Diencephalon (tissue), 1 donor: ENCODE results near the gene ZER1. TPM values are rescaled to one million over a fixed set of nuclear protein-coding genes. Genes with fewer than 3 reads are reported as not detected.

Experiments
- small RNA-seq: library from RNA; depleted of rRNA; stranded (forward); fragments of <200 nt; gene quantifications from one replicate; pipeline ENCODE3, GENCODE V24; 2014
- total RNA-seq: library from RNA; depleted of rRNA; stranded (reverse); fragments of >200 nt; gene quantifications from one replicate; pipeline ENCODE4 v1.2.3, GENCODE V29; 2014

Gene ZER1
- 34.8 TPM for total RNA-seq

GRCh38 chr9:128771745-128772519 is at the start of gene ZER1:
TSS of gene ZER1 (minus strand) at chr9:128771927. CDS start at chr9:128755565, 16,362 bp downstream.

DNA sequence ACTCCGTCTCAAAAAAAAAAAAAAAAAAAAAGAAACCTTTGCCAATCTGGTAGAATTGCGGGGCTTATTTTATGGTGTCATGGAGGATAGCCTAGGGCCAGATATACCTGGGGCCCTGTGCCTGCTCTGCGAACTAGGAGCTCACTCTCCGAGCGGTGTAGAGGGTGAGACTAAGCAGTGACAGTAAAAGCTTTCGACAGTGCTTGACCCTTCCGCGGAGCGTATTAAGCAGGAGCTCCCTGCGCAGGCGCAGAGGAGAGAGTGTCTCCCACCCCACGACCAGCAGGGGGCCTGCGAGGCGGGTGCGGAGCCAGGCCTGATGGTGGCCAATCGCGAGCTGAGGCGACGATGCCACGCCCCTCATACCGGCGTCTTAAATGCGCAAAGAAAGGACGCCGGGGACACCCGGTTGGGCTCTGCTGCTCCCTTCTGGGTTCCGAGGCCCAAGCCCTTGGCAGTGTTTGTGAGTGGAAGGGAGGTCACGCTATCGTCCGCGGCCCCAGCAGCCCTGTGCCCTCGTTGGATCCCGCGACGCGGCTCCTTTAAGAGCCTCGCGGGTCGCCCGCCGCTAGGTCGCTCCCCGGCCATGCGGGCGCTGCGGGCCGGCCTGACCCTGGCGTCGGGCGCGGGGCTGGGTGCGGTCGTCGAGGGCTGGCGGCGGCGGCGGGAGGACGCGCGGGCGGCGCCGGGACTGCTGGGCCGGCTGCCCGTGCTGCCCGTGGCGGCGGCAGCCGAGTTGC is 46.5 kb upstream of the ZER1 start, which contains the start of gene ENDOG:
TSS of gene ENDOG (plus strand) at position 402 of the 740 bp plus-strand sequence. CDS start at position 587, 185 bp downstream.

GRCh38 chr9:128786681-128787601 is 15.2 kb upstream of the ZER1 start, which contains the start of gene TBC1D13:
TSS of gene TBC1D13 (plus strand) at chr9:128787253. CDS start at chr9:128787354, 101 bp downstream.

DNA sequence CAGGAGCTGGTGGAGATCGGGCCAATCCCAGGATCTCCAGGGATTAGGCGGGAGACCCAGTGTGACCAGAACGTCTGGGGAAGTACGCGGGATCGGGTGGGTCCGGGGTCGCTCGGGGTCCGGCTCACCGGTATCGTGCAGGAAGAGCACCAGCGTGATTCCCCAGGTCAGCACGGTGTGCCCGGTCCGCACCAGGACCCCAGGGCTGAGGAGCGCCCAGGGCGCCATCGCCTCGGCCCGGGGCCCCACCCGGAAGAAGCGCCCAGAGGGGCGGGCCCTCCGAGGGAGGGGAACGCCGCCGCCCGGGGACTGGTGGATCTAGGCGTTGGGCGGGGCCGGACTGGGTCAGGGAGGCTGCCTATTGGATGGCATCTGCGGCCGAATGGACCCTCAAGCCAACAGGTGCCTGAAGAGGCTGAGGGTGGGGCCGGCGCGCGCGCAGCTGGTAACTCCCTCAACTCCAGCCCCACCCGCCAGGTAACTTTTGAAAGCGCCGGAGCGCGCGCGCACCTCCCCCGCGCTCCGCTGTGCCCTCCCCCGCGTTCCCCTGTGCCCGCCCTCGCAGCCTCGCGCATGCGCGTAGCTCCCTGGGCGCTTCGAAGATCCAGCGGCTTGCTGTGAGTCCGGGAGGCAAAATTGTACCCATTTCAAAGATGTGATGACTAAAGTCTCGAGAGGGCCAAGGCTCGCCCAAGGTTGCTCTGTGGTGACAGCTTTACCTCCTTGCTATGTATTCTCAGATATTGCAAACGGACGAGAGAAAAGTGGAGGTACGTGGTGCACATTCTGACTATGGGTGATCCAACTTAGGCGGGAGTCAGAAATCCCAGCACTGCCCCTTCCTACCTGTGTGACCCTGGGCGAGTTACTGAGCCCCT is 47.6 kb downstream of the ZER1 start, which contains the start of gene ZDHHC12:
TSS of gene ZDHHC12 (minus strand) at position 262 of the 878 bp plus-strand sequence. CDS start at position 228, 34 bp downstream.

DNA sequence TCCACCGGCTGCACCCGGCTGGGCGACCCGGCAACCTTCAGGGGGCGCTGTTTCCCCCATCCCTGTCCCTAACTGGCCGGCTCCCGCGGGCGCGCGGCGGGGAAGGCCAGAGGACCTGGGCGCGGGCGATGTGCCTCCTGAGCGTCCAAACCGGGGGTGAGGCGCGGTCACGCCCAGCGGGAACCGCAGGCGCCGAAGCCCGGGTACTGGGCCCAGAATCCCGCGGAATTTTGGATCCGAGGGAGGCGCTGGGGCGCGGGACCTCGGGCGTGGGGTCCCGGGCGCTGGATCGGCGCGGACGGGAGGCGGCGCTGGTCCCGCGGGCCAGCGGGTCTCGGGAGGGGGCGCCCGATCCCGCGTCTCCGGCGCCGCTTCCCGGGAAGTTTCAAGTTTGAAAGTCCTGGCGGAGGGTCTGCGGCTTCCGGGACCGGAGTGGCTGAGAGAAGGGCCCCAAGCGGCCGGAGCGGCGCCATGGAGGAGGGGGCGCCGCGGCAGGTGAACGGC is 69.2 kb downstream of the ZER1 start, which contains the start of gene PKN3:
TSS of gene PKN3 (plus strand) at position 59 of the 504 bp plus-strand sequence. CDS start at position 472, 413 bp downstream.

DNA sequence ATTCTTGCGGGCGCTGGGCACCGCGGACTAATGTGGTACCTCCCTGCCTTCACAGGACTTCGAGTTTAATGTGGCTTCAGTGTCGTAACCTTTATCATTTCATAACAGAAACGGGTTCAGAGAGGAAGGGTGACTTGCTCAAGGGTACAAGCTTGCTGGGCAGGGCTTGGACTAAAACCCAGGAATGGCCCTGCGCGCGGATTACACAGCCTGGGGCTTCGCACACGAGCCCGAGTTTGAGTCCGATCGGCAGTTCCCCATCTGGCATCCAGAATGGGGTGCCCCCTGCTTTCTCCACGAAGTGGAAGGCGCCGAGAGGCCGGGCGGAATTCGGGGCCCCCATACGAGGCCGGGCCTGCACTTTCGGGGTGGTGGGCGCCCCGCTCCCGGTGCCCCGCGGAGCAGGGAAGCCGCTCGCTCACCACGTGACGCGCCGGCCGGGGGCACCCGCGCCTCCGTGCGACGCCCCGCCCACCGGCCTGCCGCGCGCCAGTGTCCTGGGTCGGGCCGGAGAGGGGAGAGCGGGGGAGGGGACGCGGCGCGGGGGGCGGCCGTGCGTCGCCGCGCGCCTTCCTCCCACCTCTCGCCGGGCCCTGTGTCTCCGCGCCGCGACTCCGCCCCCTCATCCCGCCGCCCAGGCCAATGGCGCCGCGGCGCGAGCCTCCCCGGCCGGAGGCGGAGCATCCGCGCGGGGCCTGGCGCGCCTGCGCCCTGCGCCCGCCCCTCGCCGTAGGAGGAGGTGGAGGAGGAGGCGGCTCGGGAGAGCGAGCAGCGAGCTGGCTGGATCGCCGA is 83.0 kb downstream of the ZER1 start, which contains the start of gene SET:
TSS of gene SET (plus strand) at position 722 of the 792 bp plus-strand sequence. CDS start 361 bp downstream, outside the sequence.

Small RNA genes lying within 50 kb of the gene (small RNA-seq; reads per million reads assigned to genes)
- gene RF00017 (not detected), gene RN7SL560P (not detected)

Other genes with a start within 250 kb of the ZER1 start
- 867 TPM for gene SPTAN1, start 219.3 kb downstream of the ZER1 start, total RNA-seq
- gene DYNC2I2, start 115.1 kb downstream of the ZER1 start, total RNA-seq, result 37.8 TPM
- 418 TPM for gene SET, start 82.7 kb downstream of the ZER1 start, total RNA-seq
- 0.92 TPM for gene PKN3, start 69.4 kb downstream of the ZER1 start, total RNA-seq
- gene ZDHHC12, start 47.8 kb downstream of the ZER1 start, total RNA-seq, result 4.4 TPM
- gene TBC1D13, start 15.3 kb upstream of the ZER1 start, total RNA-seq, result 13.1 TPM
- 19.8 TPM for gene ENDOG, start 46.6 kb upstream of the ZER1 start, total RNA-seq
- 20.5 TPM for gene SPOUT1, start 57.9 kb upstream of the ZER1 start, total RNA-seq
- gene KYAT1, start 110.0 kb upstream of the ZER1 start, total RNA-seq, result 9.0 TPM
- gene LRRC8A, start 110.2 kb upstream of the ZER1 start, total RNA-seq, result 30.9 TPM
- gene PHYHD1, start 149.1 kb upstream of the ZER1 start, total RNA-seq, result 2.1 TPM
- 20.5 TPM for gene DOLK, start 175.7 kb upstream of the ZER1 start, total RNA-seq
- gene NUP188, start 175.8 kb upstream of the ZER1 start, total RNA-seq, result 33.4 TPM